ENCODE data around the gene ELOVL5. TPM values are rescaled to one million over a fixed set of nuclear protein-coding genes. Genes with fewer than 3 reads are reported as not detected.

Gene ELOVL5
- total RNA-seq, 1 experiment from 2014 or later = 218 TPM

DNA sequence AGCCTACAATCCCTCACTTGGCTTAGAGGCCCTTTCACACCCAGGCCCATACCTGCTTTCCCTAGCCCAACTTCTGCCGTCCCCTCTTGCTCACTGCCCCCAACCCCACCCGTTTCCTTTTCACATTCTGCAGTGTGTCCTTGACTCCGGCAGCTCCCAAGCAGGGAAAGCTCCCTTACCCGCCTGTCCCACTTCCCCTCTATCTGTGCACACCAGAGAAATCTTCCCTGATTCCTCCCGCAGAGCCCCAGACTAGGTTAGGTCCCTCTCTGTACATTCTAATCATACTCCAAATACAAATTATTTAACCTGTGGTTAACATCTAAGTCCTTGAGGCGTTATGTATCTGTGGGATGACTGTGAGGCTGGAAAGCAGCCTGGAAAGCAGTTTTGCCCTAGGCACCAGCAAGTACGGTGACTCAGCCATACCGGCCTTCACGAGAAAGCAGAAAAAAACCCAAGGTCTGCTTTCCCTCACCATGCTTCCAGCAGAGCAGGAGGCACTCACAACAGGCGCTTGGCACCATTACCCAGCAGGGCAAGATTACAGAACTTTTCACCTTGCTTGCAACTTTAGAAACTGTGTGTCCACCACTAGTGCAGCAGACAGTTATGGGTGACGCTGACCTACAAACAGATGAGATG is 22.3 kb downstream of the ELOVL5 start:
- Histone ChIP-seq H3K4me3 (ENCODE audit: low read depth in 2 of 2, low read length in 2 of 2) (peak overlapping the region in 1 of 2 experiments; percentile 36; a peak in 2 of 4 replicates), H3K4me1 (ENCODE audit: control insufficient read depth, insufficient read depth, low read length) (peaks cover 79% of the 10 kb centered on the region), H3K9me3 (ENCODE audit: control insufficient read depth, insufficient read depth, low read depth, low read length) (no peaks in the 10 kb centered on the region), H3K27me3 (ENCODE audit: control insufficient read depth, insufficient read depth, low read length) (no peaks in the 10 kb centered on the region), H3K36me3 (ENCODE audit: control insufficient read depth, insufficient read depth, low read length) (no peaks in the 10 kb centered on the region), H3K27ac (ENCODE audit: low read length) (peak overlapping the region; percentile 97)
- POLR2A ChIA-PET = no interaction called here
- CTCF ChIA-PET = interaction anchor here (0.6 kb wide), 1 partner anchor 49 kb away, joined by 5 read pairs; no protein-coding TSS in a partner anchor
- BruUV-seq (replicated peaks) = no TSS peak
- TF ChIP-seq SIN3A (IDR thresholded peaks at IDR 0.05; ENCODE audit: borderline replicate concordance, insufficient read depth, low read depth, low read length) = 0 out of 2 replicates have a peak, but pooled peaks have one; percentile 54
- TF ChIP-seq, protein P1, sequence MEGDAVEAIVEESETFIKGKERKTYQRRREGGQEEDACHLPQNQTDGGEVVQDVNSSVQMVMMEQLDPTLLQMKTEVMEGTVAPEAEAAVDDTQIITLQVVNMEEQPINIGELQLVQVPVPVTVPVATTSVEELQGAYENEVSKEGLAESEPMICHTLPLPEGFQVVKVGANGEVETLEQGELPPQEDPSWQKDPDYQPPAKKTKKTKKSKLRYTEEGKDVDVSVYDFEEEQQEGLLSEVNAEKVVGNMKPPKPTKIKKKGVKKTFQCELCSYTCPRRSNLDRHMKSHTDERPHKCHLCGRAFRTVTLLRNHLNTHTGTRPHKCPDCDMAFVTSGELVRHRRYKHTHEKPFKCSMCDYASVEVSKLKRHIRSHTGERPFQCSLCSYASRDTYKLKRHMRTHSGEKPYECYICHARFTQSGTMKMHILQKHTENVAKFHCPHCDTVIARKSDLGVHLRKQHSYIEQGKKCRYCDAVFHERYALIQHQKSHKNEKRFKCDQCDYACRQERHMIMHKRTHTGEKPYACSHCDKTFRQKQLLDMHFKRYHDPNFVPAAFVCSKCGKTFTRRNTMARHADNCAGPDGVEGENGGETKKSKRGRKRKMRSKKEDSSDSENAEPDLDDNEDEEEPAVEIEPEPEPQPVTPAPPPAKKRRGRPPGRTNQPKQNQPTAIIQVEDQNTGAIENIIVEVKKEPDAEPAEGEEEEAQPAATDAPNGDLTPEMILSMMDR (IDR thresholded peaks at IDR 0.05) = no peak
- TF ChIP-seq TCF7L2 (IDR thresholded peaks at IDR 0.05; ENCODE audit: low read depth, low read length) = peak; percentile 82
- TF ChIP-seq POLR2AphosphoS5 (IDR thresholded peaks at IDR 0.05; ENCODE audit: low read depth, low read length) = peak; percentile 60; the same call in 1 of the 2 replicates
- TF ChIP-seq, protein P2, sequence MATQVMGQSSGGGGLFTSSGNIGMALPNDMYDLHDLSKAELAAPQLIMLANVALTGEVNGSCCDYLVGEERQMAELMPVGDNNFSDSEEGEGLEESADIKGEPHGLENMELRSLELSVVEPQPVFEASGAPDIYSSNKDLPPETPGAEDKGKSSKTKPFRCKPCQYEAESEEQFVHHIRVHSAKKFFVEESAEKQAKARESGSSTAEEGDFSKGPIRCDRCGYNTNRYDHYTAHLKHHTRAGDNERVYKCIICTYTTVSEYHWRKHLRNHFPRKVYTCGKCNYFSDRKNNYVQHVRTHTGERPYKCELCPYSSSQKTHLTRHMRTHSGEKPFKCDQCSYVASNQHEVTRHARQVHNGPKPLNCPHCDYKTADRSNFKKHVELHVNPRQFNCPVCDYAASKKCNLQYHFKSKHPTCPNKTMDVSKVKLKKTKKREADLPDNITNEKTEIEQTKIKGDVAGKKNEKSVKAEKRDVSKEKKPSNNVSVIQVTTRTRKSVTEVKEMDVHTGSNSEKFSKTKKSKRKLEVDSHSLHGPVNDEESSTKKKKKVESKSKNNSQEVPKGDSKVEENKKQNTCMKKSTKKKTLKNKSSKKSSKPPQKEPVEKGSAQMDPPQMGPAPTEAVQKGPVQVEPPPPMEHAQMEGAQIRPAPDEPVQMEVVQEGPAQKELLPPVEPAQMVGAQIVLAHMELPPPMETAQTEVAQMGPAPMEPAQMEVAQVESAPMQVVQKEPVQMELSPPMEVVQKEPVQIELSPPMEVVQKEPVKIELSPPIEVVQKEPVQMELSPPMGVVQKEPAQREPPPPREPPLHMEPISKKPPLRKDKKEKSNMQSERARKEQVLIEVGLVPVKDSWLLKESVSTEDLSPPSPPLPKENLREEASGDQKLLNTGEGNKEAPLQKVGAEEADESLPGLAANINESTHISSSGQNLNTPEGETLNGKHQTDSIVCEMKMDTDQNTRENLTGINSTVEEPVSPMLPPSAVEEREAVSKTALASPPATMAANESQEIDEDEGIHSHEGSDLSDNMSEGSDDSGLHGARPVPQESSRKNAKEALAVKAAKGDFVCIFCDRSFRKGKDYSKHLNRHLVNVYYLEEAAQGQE (IDR thresholded peaks at IDR 0.05; ENCODE audit: insufficient read depth in 1 of 2, low read depth in 2 of 2, low read length in 1 of 2) = peak in 1 of 2 experiments; percentile 31; a peak in 1 of 4 replicates
- peak; percentile 85 for DNase-seq (ENCODE audit: low read depth, low spot score)
- in situ Hi-C loops (cut with HindIII; ENCODE audit: low pct_unique_long_range_greater_than_20kb, low sequenced_read_pairs) (no loop called here), intact Hi-C loops (cut with micrococcal nuclease; ENCODE audit: unreplicated experiment) (no loop called here)
- peak; percentile 94 for ATAC-seq

DNA sequence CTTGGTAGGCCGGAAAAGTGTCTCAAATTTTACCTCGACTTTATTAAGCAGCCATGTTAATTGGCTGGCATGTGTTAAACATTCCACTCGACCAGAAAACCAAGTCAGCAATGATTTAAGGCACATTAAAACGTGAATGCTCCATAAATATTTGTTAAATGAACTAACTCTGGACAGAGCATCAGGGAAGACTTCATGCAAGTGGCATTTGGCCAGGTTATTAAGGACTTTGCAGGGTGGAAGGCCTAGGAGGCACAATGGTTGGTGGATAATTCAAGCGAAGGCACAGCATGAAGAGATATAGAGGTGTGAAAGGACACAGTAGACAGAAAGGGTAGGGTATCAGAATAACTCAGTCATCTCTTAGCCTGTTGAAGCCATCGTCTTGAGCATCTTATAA is 23.0 kb downstream of the ELOVL5 start:
- CTCF ChIA-PET = no interaction called here
- TF ChIP-seq TCF7L2 (IDR thresholded peaks at IDR 0.05; ENCODE audit: low read depth, low read length) (no peak), SIN3A (IDR thresholded peaks at IDR 0.05; ENCODE audit: borderline replicate concordance, insufficient read depth, low read depth, low read length) (no peak), POLR2AphosphoS5 (IDR thresholded peaks at IDR 0.05; ENCODE audit: low read depth, low read length) (no peak)
- TF ChIP-seq, protein P1 (IDR thresholded peaks at IDR 0.05) = no peak
- TF ChIP-seq, protein P2 (IDR thresholded peaks at IDR 0.05; ENCODE audit: insufficient read depth in 1 of 2, low read depth in 2 of 2, low read length in 1 of 2) = no peak

More for the DNA sequence above, 23.0 kb downstream of the ELOVL5 start:
- DNase-seq (ENCODE audit: low read depth, low spot score) (no peak), ATAC-seq (0 out of 2 replicates have a peak, but pooled peaks have one; percentile 2)
- intact Hi-C loops (cut with micrococcal nuclease; ENCODE audit: unreplicated experiment) = no loop called here
- H3K4me3 ChIP-seq (ENCODE audit: low read depth in 2 of 2, low read length in 2 of 2) = no peak overlapping the region
- no peaks in the 10 kb centered on the region for H3K27me3 ChIP-seq (ENCODE audit: control insufficient read depth, insufficient read depth, low read length)
- no TSS peak for BruUV-seq (replicated peaks)
- no peaks in the 10 kb centered on the region for H3K9me3 ChIP-seq (ENCODE audit: control insufficient read depth, insufficient read depth, low read depth, low read length)
- peaks cover 80% of the 10 kb centered on the region for H3K4me1 ChIP-seq (ENCODE audit: control insufficient read depth, insufficient read depth, low read length)
- no peaks in the 10 kb centered on the region for H3K36me3 ChIP-seq (ENCODE audit: control insufficient read depth, insufficient read depth, low read length)
- peak overlapping the region; percentile 97 for H3K27ac ChIP-seq (ENCODE audit: low read length)
- POLR2A ChIA-PET = no interaction called here
- in situ Hi-C loops (cut with HindIII; ENCODE audit: low pct_unique_long_range_greater_than_20kb, low sequenced_read_pairs) = no loop called here
